Liver (tissue), 9 donors: ENCODE results near the gene IGF1. TPM values are rescaled to one million over a fixed set of nuclear protein-coding genes. Genes with fewer than 3 reads are reported as not detected.

Source experiments
- DNase-seq: peaks from one replicate; pipeline ENCODE4 v3.0.0-alpha.2; 2017; ENCODE audit warnings: low spot score
- H3K27ac ChIP-seq, 2 donors: one replicate each; pipeline ENCODE4 v1.7.0; 2013; ENCODE audit warnings: inconsistent platforms in 2 of 2, low read length in 2 of 2, control low read depth in 1 of 2, low read depth in 1 of 2, mild to moderate bottlenecking in 1 of 2
- H3K27me3 ChIP-seq, 4 donors: one replicate each; pipeline versions ENCODE4 v1.6.1 to v1.7.0; 2013; ENCODE audit warnings: low read length in 3 of 4, inconsistent platforms in 1 of 4, mild to moderate bottlenecking in 1 of 4, moderate library complexity in 1 of 4; ENCODE audit not compliant: control insufficient read depth in 4 of 4, insufficient read depth in 4 of 4
- H3K36me3 ChIP-seq, 4 donors: one replicate each; pipeline versions ENCODE4 v1.6.1 to v1.7.0; 2013; ENCODE audit warnings: low read length in 3 of 4, mild to moderate bottlenecking in 3 of 4, low read depth in 1 of 4, moderate library complexity in 1 of 4; ENCODE audit not compliant: control insufficient read depth in 4 of 4, insufficient read depth in 3 of 4
- H3K4me1 ChIP-seq, 4 donors: one replicate each; pipeline versions ENCODE4 v1.6.1 to v1.7.0; 2013; ENCODE audit warnings: low read length in 3 of 4, mild to moderate bottlenecking in 3 of 4, moderate library complexity in 1 of 4; ENCODE audit not compliant: control insufficient read depth in 4 of 4, insufficient read depth in 4 of 4
- H3K4me3 ChIP-seq, 3 donors: one replicate each; pipeline versions ENCODE4 v1.6.1 to v1.7.0; 2013; ENCODE audit warnings: low read length in 3 of 3, control low read depth in 1 of 3, low read depth in 1 of 3, mild to moderate bottlenecking in 1 of 3
- H3K9ac ChIP-seq, 2 donors: one replicate each; pipeline ENCODE4 v1.7.0; 2013; ENCODE audit warnings: low read length in 2 of 2, mild to moderate bottlenecking in 2 of 2, moderate library complexity in 2 of 2, control low read depth in 1 of 2, low read depth in 1 of 2
- H3K9me3 ChIP-seq, 4 donors: one replicate each; pipeline versions ENCODE4 v1.6.1 to v1.7.0; 2013; ENCODE audit warnings: low read length in 3 of 4; ENCODE audit not compliant: control insufficient read depth in 4 of 4
- EGR1 ChIP-seq, 2 donors: IDR thresholded peaks; 2 replicates each; pipeline ENCODE4 v1.6.1; 2016 to 2018; ENCODE audit warnings: antibody characterized with exemption in 2 of 2, low read depth in 2 of 2
- FOXA1 ChIP-seq: IDR thresholded peaks from 2 replicates; pipeline ENCODE4 v1.6.1; 2016; ENCODE audit warnings: antibody characterized with exemption
- FOXA2 ChIP-seq: IDR thresholded peaks from 2 replicates; pipeline ENCODE4 v1.6.1; 2016; ENCODE audit warnings: antibody characterized with exemption
- GABPA ChIP-seq, 2 donors: IDR thresholded peaks in 1 of 2; conservative IDR thresholded peaks in 1 of 2; 2 replicates each; pipeline ENCODE4 v1.6.1; 2016; ENCODE audit warnings: antibody characterized with exemption in 2 of 2, mild to moderate bottlenecking in 1 of 2, moderate library complexity in 1 of 2
- HNF4A ChIP-seq, 2 donors: conservative IDR thresholded peaks; 2 replicates each; pipeline ENCODE4 v1.6.1; 2016; ENCODE audit warnings: antibody characterized with exemption in 2 of 2, mild to moderate bottlenecking in 2 of 2
- HNF4G ChIP-seq: IDR thresholded peaks from 2 replicates; pipeline ENCODE4 v1.6.1; 2016; ENCODE audit warnings: antibody characterized with exemption
- JUND ChIP-seq, 2 donors: IDR thresholded peaks; 2 replicates each; pipeline ENCODE4 v1.6.1; 2016; ENCODE audit warnings: antibody characterized with exemption in 2 of 2
- NR2F2 ChIP-seq: IDR thresholded peaks from 2 replicates; pipeline ENCODE4 v1.6.1; 2016; ENCODE audit warnings: antibody characterized with exemption
- RAD21 ChIP-seq, 2 donors: IDR thresholded peaks; 2 replicates each; pipeline ENCODE4 v1.6.1; 2016; ENCODE audit warnings: antibody characterized with exemption in 2 of 2, mild to moderate bottlenecking in 2 of 2
- RXRA ChIP-seq, 2 donors: IDR thresholded peaks; 2 replicates each; pipeline ENCODE4 v1.6.1; 2017 to 2018; ENCODE audit warnings: antibody characterized with exemption in 2 of 2, mild to moderate bottlenecking in 1 of 2
- SP1 ChIP-seq: IDR thresholded peaks from 2 replicates; pipeline ENCODE4 v1.6.1; 2018; ENCODE audit warnings: antibody characterized with exemption, mild to moderate bottlenecking
- TAF1 ChIP-seq: conservative IDR thresholded peaks from 2 replicates; pipeline ENCODE4 v1.6.1; 2016; ENCODE audit warnings: antibody characterized with exemption, mild to moderate bottlenecking
- YY1 ChIP-seq: IDR thresholded peaks from 2 replicates; pipeline ENCODE4 v1.6.1; 2016; ENCODE audit warnings: antibody characterized with exemption, mild to moderate bottlenecking
- polyA plus RNA-seq, 2 donors: library from polyadenylated mRNA; stranded (reverse) in 1 of 2; unstranded in 1 of 2; fragments of 200-250 nt in 1 of 2; fragments of >200 nt in 1 of 2; fragmentation: Nextera tagmentation in 1 of 2; extraction: Ambion mirVana in 1 of 2; gene quantifications; one replicate each; pipeline versions ENCODE4 v1.2.1 to v1.2.3, GENCODE V29; 2013 to 2015
- total RNA-seq, 2 donors: library from RNA; depleted of rRNA; stranded (reverse); fragments of >200 nt; gene quantifications; one replicate each; pipeline ENCODE4 v1.2.3, GENCODE V29; 2014
- TF ChIP-seq, protein P1 (sequence below): IDR thresholded peaks from 2 replicates; pipeline ENCODE4 v1.6.1; 2016; ENCODE audit warnings: antibody characterized with exemption
- TF ChIP-seq, protein P2 (sequence below): IDR thresholded peaks from 2 replicates; pipeline ENCODE4 v1.6.1; 2016; ENCODE audit warnings: antibody characterized with exemption
- TF ChIP-seq, protein P3 (sequence below): IDR thresholded peaks from 2 replicates; pipeline ENCODE4 v1.6.1; 2016; ENCODE audit warnings: antibody characterized with exemption
- TF ChIP-seq, protein P4 (sequence below): IDR thresholded peaks from 2 replicates; pipeline ENCODE4 v1.6.1; 2016; ENCODE audit warnings: antibody characterized with exemption, mild to moderate bottlenecking
- TF ChIP-seq, protein P5 (sequence below): fragments of 150-350 bp; IDR thresholded peaks from 2 replicates; pipeline ENCODE4 v1.5.1; 2017; ENCODE audit warnings: improper control_type of control experiment, low read depth, low read length; ENCODE audit not compliant: missing input control
- donor health status: healthy.
- donor health status: healthy.
- donor health status: healthy.
- donor health status: healthy.
- donor health status: healthy.

Gene IGF1
- total and polyA plus RNA-seq, 4 donors: 0.61 to 118 (median 33.3) TPM

DNA sequence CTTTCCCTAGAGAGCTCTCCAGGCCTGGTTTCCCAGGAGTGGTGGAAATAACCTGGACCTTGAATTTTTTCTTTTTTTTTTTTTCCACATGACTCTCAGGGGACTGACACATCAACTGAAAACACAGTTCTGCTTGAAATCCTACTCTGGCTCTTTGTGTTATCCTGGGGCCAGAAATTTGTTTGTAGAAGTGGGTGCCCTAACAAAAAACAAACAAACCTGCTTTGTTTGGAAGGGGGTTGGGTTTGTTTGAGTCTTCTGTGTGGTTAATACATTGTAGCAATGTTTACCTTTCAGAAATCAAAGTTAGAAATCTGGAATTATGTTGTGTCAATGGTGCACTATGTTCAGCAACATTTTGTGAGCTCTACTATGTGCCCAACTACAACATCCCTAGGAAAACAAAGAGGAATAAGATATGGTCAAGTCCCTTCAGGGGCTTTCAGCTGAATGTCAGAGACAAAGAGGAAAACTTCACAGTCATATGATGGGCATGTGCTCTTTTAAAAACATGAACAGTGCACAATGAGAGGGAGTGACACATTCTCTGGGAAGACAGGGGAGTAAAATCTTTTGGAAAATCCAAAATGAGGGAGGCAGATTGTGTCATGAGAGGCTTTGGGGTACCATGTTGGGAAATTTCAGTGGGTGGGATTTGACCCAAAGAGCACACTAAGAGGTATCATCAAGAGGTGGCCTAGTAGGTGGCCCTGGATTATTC lies 1.5 kb upstream of the IGF1 start:
- Histone ChIP-seq H3K27ac (peak overlapping the region; percentile 71 to 76), H3K4me1 (peaks cover 6 to 45% (median 23%) of the 10 kb centered on the region in 4 donors), H3K36me3 (no peaks in the 10 kb centered on the region), H3K9me3 (peaks cover 0 to 6% (median 0%) of the 10 kb centered on the region in 4 donors), H3K4me3 (peak overlapping the region in 1 of 3 donors; percentile 5), H3K27me3 (no peaks in the 10 kb centered on the region), H3K9ac (no peak overlapping the region)
- DNase-seq: no peak
- TF ChIP-seq, protein P1, sequence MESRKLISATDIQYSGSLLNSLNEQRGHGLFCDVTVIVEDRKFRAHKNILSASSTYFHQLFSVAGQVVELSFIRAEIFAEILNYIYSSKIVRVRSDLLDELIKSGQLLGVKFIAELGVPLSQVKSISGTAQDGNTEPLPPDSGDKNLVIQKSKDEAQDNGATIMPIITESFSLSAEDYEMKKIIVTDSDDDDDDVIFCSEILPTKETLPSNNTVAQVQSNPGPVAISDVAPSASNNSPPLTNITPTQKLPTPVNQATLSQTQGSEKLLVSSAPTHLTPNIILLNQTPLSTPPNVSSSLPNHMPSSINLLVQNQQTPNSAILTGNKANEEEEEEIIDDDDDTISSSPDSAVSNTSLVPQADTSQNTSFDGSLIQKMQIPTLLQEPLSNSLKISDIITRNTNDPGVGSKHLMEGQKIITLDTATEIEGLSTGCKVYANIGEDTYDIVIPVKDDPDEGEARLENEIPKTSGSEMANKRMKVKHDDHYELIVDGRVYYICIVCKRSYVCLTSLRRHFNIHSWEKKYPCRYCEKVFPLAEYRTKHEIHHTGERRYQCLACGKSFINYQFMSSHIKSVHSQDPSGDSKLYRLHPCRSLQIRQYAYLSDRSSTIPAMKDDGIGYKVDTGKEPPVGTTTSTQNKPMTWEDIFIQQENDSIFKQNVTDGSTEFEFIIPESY: peak; percentile 52
- TF ChIP-seq, protein P2, sequence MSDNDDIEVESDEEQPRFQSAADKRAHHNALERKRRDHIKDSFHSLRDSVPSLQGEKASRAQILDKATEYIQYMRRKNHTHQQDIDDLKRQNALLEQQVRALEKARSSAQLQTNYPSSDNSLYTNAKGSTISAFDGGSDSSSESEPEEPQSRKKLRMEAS: peak; percentile 57
- peak; percentile 30 for TF ChIP-seq SP1
- peak; percentile 44 to 48 for TF ChIP-seq RAD21 (IDR thresholded peaks at IDR 0.05)
- TF ChIP-seq, protein P3, sequence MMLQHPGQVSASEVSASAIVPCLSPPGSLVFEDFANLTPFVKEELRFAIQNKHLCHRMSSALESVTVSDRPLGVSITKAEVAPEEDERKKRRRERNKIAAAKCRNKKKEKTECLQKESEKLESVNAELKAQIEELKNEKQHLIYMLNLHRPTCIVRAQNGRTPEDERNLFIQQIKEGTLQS: no peak
- TF ChIP-seq EGR1 (IDR thresholded peaks at IDR 0.05; ENCODE audit: low read depth in 2 of 2): peak in 1 of 2 donors; percentile 12
- peak; percentile 63 for TF ChIP-seq FOXA2
- TF ChIP-seq TAF1: peak; percentile 83
- TF ChIP-seq YY1: peak; percentile 66
- TF ChIP-seq HNF4G: peak; percentile 27
- TF ChIP-seq, protein P4, sequence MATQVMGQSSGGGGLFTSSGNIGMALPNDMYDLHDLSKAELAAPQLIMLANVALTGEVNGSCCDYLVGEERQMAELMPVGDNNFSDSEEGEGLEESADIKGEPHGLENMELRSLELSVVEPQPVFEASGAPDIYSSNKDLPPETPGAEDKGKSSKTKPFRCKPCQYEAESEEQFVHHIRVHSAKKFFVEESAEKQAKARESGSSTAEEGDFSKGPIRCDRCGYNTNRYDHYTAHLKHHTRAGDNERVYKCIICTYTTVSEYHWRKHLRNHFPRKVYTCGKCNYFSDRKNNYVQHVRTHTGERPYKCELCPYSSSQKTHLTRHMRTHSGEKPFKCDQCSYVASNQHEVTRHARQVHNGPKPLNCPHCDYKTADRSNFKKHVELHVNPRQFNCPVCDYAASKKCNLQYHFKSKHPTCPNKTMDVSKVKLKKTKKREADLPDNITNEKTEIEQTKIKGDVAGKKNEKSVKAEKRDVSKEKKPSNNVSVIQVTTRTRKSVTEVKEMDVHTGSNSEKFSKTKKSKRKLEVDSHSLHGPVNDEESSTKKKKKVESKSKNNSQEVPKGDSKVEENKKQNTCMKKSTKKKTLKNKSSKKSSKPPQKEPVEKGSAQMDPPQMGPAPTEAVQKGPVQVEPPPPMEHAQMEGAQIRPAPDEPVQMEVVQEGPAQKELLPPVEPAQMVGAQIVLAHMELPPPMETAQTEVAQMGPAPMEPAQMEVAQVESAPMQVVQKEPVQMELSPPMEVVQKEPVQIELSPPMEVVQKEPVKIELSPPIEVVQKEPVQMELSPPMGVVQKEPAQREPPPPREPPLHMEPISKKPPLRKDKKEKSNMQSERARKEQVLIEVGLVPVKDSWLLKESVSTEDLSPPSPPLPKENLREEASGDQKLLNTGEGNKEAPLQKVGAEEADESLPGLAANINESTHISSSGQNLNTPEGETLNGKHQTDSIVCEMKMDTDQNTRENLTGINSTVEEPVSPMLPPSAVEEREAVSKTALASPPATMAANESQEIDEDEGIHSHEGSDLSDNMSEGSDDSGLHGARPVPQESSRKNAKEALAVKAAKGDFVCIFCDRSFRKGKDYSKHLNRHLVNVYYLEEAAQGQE: peak; percentile 56
- TF ChIP-seq HNF4A (conservative IDR thresholded peaks at IDR 0.05): peak; percentile 57 to 69
- TF ChIP-seq RXRA (IDR thresholded peaks at IDR 0.05): peak in 1 of 2 donors; percentile 73
- TF ChIP-seq, protein P5, sequence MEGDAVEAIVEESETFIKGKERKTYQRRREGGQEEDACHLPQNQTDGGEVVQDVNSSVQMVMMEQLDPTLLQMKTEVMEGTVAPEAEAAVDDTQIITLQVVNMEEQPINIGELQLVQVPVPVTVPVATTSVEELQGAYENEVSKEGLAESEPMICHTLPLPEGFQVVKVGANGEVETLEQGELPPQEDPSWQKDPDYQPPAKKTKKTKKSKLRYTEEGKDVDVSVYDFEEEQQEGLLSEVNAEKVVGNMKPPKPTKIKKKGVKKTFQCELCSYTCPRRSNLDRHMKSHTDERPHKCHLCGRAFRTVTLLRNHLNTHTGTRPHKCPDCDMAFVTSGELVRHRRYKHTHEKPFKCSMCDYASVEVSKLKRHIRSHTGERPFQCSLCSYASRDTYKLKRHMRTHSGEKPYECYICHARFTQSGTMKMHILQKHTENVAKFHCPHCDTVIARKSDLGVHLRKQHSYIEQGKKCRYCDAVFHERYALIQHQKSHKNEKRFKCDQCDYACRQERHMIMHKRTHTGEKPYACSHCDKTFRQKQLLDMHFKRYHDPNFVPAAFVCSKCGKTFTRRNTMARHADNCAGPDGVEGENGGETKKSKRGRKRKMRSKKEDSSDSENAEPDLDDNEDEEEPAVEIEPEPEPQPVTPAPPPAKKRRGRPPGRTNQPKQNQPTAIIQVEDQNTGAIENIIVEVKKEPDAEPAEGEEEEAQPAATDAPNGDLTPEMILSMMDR: no peak
- no peak for TF ChIP-seq NR2F2
- no peak for TF ChIP-seq GABPA (IDR thresholded peaks at IDR 0.05 in 1 of 2, conservative IDR thresholded peaks at IDR 0.05 in 1 of 2)
- peak in 1 of 2 donors; percentile 41 for TF ChIP-seq JUND (IDR thresholded peaks at IDR 0.05)
- TF ChIP-seq FOXA1: no peak
